GM12878 (cell line): ENCODE data around the gene NKIRAS1. TPM values are rescaled to one million over a fixed set of nuclear protein-coding genes. Genes with fewer than 3 reads are reported as not detected.

Experiments
- ATAC-seq: fragments of 200-7000 bp; cut with Tn5 transposase; 3 replicates; pipeline ENCODE4 v1.9.1; 2020; ENCODE audit warnings: mild to moderate bottlenecking, moderate library complexity
- BruUV-seq: library from RNA; stranded (reverse); fragments of 400-500 nt; replicated peaks from 2 replicates; lab custom pipeline; 2021; lab: Mats Ljungman, UMichigan
- CTCF ChIA-PET: fragments of 300-600 bp; sonication (Branson Sonifier 250); formaldehyde crosslinking; extraction: SDS; loops from one replicate; lab custom pipeline; 2021; ENCODE audit warnings: inconsistent platforms; lab: Yijun Ruan, JAX
- POLR2A ChIA-PET: fragments of 350-600 bp; formaldehyde crosslinking; extraction: SDS; loops from one replicate; lab custom pipeline; 2021; ENCODE audit warnings: inconsistent platforms; lab: Charles Lee
- RAD21 ChIA-PET: fragments of 300-600 bp; sonication (Branson Sonifier 250); formaldehyde crosslinking; loops from one replicate; lab custom pipeline; 2023; ENCODE audit warnings: antibody characterized with exemption; ENCODE audit not compliant: unreplicated experiment; lab: Charles Lee
- SMC1A ChIA-PET: fragments of 300-600 bp; sonication (Branson Sonifier 250); formaldehyde crosslinking; loops from one replicate; lab custom pipeline; 2023; ENCODE audit not compliant: unreplicated experiment, uncharacterized antibody; lab: Charles Lee
- DNase-seq: peaks from one replicate; pipeline ENCODE4 v3.0.0-alpha.2; 2011; ENCODE audit warnings: low read depth, low spot score
- FAIRE-seq: peaks from 3 replicates; lab custom pipeline; 2011; peaks lifted over from hg19 to GRCh38; lab: Jason Lieb, UNC
- H2AFZ ChIP-seq: 2 replicates; pipeline ENCODE4 v1.6.0; 2011; ENCODE audit warnings: low read depth, low read length, control low read depth; ENCODE audit not compliant: control insufficient read depth
- H3K27ac ChIP-seq: 2 replicates; pipeline ENCODE4 v1.5.1; 2011; ENCODE audit warnings: control low read depth; ENCODE audit not compliant: control insufficient read depth, insufficient read depth
- H3K27me3 ChIP-seq, 2 experiments: replicated peaks in 1 of 2; 2 replicates each; pipeline versions ENCODE4 v1.6.0 to v1.6.1; 2011; ENCODE audit warnings: low read length in 1 of 2; ENCODE audit not compliant: control insufficient read depth in 2 of 2, insufficient read depth in 2 of 2
- H3K36me3 ChIP-seq, 2 experiments: 2 replicates each; pipeline ENCODE4 v1.5.1; 2011; ENCODE audit warnings: low read length in 1 of 2; ENCODE audit not compliant: control insufficient read depth in 2 of 2, insufficient read depth in 2 of 2
- H3K4me1 ChIP-seq: 2 replicates; pipeline ENCODE4 v1.6.1; 2011; ENCODE audit warnings: mild to moderate bottlenecking, low read length, moderate library complexity, mixed read lengths; ENCODE audit not compliant: control insufficient read depth, insufficient read depth
- H3K4me2 ChIP-seq: 2 replicates; pipeline ENCODE4 v1.6.0; 2011; ENCODE audit warnings: control low read depth; ENCODE audit not compliant: control insufficient read depth, insufficient read depth
- H3K4me3 ChIP-seq: fragments of 200-600 bp; sonication (generic); 2 replicates; pipeline ENCODE4 v1.5.1; 2016
- H3K79me2 ChIP-seq: 2 replicates; pipeline ENCODE4 v1.6.0; 2011; ENCODE audit warnings: low read length; ENCODE audit not compliant: control insufficient read depth, insufficient read depth
- H3K9ac ChIP-seq: 2 replicates; pipeline ENCODE4 v1.8.0; 2011; ENCODE audit warnings: low read length, control low read depth, mixed read lengths; ENCODE audit not compliant: control insufficient read depth, insufficient read depth
- H3K9me3 ChIP-seq: replicated peaks from 3 replicates; pipeline ENCODE4 v1.5.1; 2011; ENCODE audit warnings: mild to moderate bottlenecking, low read length; ENCODE audit not compliant: control insufficient read depth, insufficient read depth
- H4K20me1 ChIP-seq: 2 replicates; pipeline ENCODE4 v1.6.0; 2011; ENCODE audit not compliant: control insufficient read depth, insufficient read depth
- CBX3 ChIP-seq: fragments of 200-600 bp; sonication (generic); IDR thresholded peaks from 2 replicates; pipeline ENCODE4 v1.6.1; 2016; ENCODE audit warnings: low read depth, borderline replicate concordance
- CHD4 ChIP-seq: fragments of 200-600 bp; sonication (generic); IDR thresholded peaks from 2 replicates; pipeline ENCODE4 v1.6.1; 2016; ENCODE audit warnings: mild to moderate bottlenecking
- EED ChIP-seq: sonication (generic); IDR thresholded peaks from 2 replicates; pipeline ENCODE4 v1.6.1; 2016; ENCODE audit warnings: antibody characterized with exemption, low read depth
- HSF1 ChIP-seq: fragments of 150-350 bp; IDR thresholded peaks from 2 replicates; pipeline ENCODE4 v1.6.1; 2014; ENCODE audit warnings: mild to moderate bottlenecking, low read depth, low read length
- IKZF1 ChIP-seq: fragments of 450-650 bp; conservative IDR thresholded peaks from 2 replicates; pipeline ENCODE4 v1.6.1; 2017; ENCODE audit warnings: antibody characterized with exemption, mild to moderate bottlenecking
- IRF3 ChIP-seq: fragments of 450-650 bp; IDR thresholded peaks from 2 replicates; pipeline ENCODE4 v1.6.1; 2014; ENCODE audit warnings: mild to moderate bottlenecking
- KAT2A ChIP-seq: conservative IDR thresholded peaks from 2 replicates; pipeline ENCODE4 v1.6.1; 2011; ENCODE audit warnings: low read depth, low read length; ENCODE audit not compliant: control insufficient read depth
- MYC ChIP-seq: IDR thresholded peaks from 2 replicates; pipeline ENCODE4 v1.6.1; 2011; ENCODE audit warnings: mild to moderate bottlenecking, low read length, moderate library complexity, inconsistent platforms; ENCODE audit not compliant: insufficient read depth, insufficient replicate concordance, insufficient read length, severe bottlenecking
- PAX5 ChIP-seq: IDR thresholded peaks from 2 replicates; pipeline ENCODE4 v1.6.1; 2011; ENCODE audit warnings: low read depth, low read length, borderline replicate concordance
- SIX5 ChIP-seq: IDR thresholded peaks from 2 replicates; pipeline ENCODE4 v1.6.1; 2011; ENCODE audit warnings: mild to moderate bottlenecking, low read depth, low read length, moderate library complexity; ENCODE audit not compliant: severe bottlenecking
- SUZ12 ChIP-seq: fragments of 200-600 bp; sonication (generic); IDR thresholded peaks from one replicate; pipeline ENCODE4 v1.6.1; 2018; ENCODE audit warnings: antibody characterized with exemption, mild to moderate bottlenecking; ENCODE audit not compliant: unreplicated experiment
- USF1 ChIP-seq: IDR thresholded peaks from 2 replicates; pipeline ENCODE4 v1.6.1; 2011; ENCODE audit warnings: borderline replicate concordance, low read depth, mild to moderate bottlenecking, moderate library complexity, mixed read lengths, low read length; ENCODE audit not compliant: insufficient read depth; ENCODE audit errors: extremely low read length
- ZBED1 ChIP-seq: IDR thresholded peaks from 2 replicates; pipeline ENCODE4 v1.6.1; 2016; ENCODE audit warnings: borderline replicate concordance
- ZNF207 ChIP-seq: fragments of 450-650 bp; IDR thresholded peaks from 2 replicates; pipeline ENCODE4 v1.6.1; 2014; ENCODE audit warnings: antibody characterized with exemption, mild to moderate bottlenecking, borderline replicate concordance
- ZNF24 ChIP-seq: fragments of 450-650 bp; IDR thresholded peaks from 2 replicates; pipeline ENCODE4 v1.6.1; 2017; ENCODE audit warnings: antibody characterized with exemption, mild to moderate bottlenecking
- ZNF274 ChIP-seq: IDR thresholded peaks from one replicate; pipeline ENCODE4 v1.8.0; 2011; ENCODE audit not compliant: insufficient read length, insufficient read depth
- WGBS: methylation state at CpG from one replicate; pipeline ENCODE4 v1.1.6; 2016; ENCODE audit warnings: low lambda C conversion rate; ENCODE audit not compliant: insufficient replicate concordance, insufficient coverage; ENCODE audit errors: missing lambda C conversion rate; 5-methylcytosine and 5-hydroxymethylcytosine counted together
- in situ Hi-C: fragments of 300-500 bp; cut with MboI; formaldehyde crosslinking; loops from 9 replicates; pipeline ENCODE4 v1.14.3; 2018; ENCODE audit warnings: mixed read lengths
- intact Hi-C: fragments of 100-400 bp; cut with micrococcal nuclease; formaldehyde crosslinking; loops from one replicate; pipeline ENCODE4 v1.14.2; 2022; ENCODE audit not compliant: unreplicated experiment
- polyA plus RNA-seq, 11 experiments: library from polyadenylated mRNA; depleted of rRNA in 4 of 11; unstranded in 6 of 11; stranded (reverse) in 5 of 11; fragments of >200 nt; fragmentation: Nextera tagmentation in 4 of 11; fragmentation: Illumina TruSeq in 1 of 11; extraction: Ambion mirVana in 4 of 11; extraction: Trizol in 1 of 11; gene quantifications; 1 replicate in 1 of 11; 2 replicates in 10 of 11; pipeline versions ENCODE4 v1.2.1 to v1.2.3, GENCODE V29; 2011 to 2016; ENCODE audit warnings: inconsistent platforms in 2 of 11, missing spikeins in 2 of 11, low read depth in 1 of 11
- total RNA-seq, 4 experiments: library from RNA; depleted of rRNA in 3 of 4; stranded (reverse); fragments of >200 nt in 3 of 4; fragmentation: Illumina TruSeq in 1 of 4; extraction: Trizol in 1 of 4; gene quantifications; 2 replicates each; pipeline versions ENCODE4 v1.2.1 to v1.2.3, GENCODE V29; 2013 to 2021
- TF ChIP-seq, protein P1 (sequence below): fragments of 450-650 bp; IDR thresholded peaks from 2 replicates; pipeline ENCODE4 v1.6.1; 2017; ENCODE audit warnings: mild to moderate bottlenecking
- TF ChIP-seq, protein P2 (sequence below): fragments of 450-650 bp; IDR thresholded peaks from 2 replicates; pipeline ENCODE4 v1.6.1; 2017; ENCODE audit warnings: low read depth, mild to moderate bottlenecking, moderate library complexity

NKIRAS1 gene
- total and polyA plus RNA-seq, 10 of the 15 experiments (the other 5 are each of a cell fraction or from before 2014, with no cell fraction given) = 7.1 to 17.9 (median 10.9) TPM

DNA sequence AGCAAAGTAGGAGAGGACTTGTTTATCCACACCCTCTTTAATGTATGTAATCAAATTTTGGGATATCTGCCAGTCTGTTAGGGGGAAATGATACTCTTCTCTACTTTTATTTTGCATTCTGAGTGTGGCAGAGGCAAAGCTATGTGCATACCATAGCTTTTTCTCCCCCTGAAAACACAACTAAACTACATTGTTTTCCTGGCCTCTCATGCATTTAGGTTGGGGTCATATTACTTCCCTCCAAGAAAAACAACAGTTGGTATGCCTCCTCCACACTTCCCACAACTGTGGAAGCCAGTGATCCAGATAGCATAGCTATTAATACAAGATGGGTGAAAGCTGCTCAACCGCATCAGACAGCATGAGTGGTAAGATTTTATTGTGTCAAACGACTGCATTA, 7.0 kb upstream of the NKIRAS1 start:
- CTCF ChIA-PET = interaction anchor here (1.0 to 2.5 kb wide), 6 partner anchors 8 to 164 kb away, joined by 3 to 8 read pairs (median 4); no protein-coding TSS in a partner anchor
- Histone ChIP-seq H3K27me3 (no peaks in the 10 kb centered on the region), H3K4me2 (no peak overlapping the region), H3K36me3 (peaks cover 0 to 19% of the 10 kb centered on the region in 2 experiments; a peak in 2 of 4 replicates), H3K4me3 (no peak overlapping the region), H3K4me1 (no peaks in the 10 kb centered on the region; the same call in 1 of the 2 replicates), H3K9me3 (no peaks in the 10 kb centered on the region), H3K9ac (no peak overlapping the region), H2AFZ (no peak overlapping the region), H4K20me1 (no peaks in the 10 kb centered on the region; the same call in 1 of the 2 replicates), H3K79me2 (peaks cover 8% of the 10 kb centered on the region), H3K27ac (no peak overlapping the region)
- ATAC-seq (no peak), FAIRE-seq (no peak), DNase-seq (no peak)
- BruUV-seq = no TSS peak
- SMC1A ChIA-PET = interaction anchor here (1.2 to 1.3 kb wide), 4 partner anchors 9 to 27 kb away, joined by 3 to 5 read pairs (median 4); no protein-coding TSS in a partner anchor
- POLR2A ChIA-PET = interaction anchor here (1.1 to 1.2 kb wide), 2 partner anchors 16 to 93 kb away, joined by 3 to 4 read pairs; no protein-coding TSS in a partner anchor
- intact Hi-C loops = no loop called here
- in situ Hi-C loops = no loop called here
- RAD21 ChIA-PET = interaction anchor here (1.2 to 1.9 kb wide), 2 partner anchors 35 to 56 kb away, joined by 3 to 6 read pairs; no protein-coding TSS in a partner anchor
- TF ChIP-seq ZNF274 (no peak), ZNF207 (no peak), PAX5 (no peak), CHD4 (no peak), CBX3 (no peak), ZBED1 (no peak), IRF3 (no peak), ZNF24 (no peak), SUZ12 (no peak), IKZF1 (no peak), USF1 (no peak), MYC (no peak), HSF1 (no peak), EED (no peak), SIX5 (no peak), KAT2A (no peak)
- TF ChIP-seq, protein P1, sequence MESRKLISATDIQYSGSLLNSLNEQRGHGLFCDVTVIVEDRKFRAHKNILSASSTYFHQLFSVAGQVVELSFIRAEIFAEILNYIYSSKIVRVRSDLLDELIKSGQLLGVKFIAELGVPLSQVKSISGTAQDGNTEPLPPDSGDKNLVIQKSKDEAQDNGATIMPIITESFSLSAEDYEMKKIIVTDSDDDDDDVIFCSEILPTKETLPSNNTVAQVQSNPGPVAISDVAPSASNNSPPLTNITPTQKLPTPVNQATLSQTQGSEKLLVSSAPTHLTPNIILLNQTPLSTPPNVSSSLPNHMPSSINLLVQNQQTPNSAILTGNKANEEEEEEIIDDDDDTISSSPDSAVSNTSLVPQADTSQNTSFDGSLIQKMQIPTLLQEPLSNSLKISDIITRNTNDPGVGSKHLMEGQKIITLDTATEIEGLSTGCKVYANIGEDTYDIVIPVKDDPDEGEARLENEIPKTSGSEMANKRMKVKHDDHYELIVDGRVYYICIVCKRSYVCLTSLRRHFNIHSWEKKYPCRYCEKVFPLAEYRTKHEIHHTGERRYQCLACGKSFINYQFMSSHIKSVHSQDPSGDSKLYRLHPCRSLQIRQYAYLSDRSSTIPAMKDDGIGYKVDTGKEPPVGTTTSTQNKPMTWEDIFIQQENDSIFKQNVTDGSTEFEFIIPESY = no peak
- TF ChIP-seq, protein P2, sequence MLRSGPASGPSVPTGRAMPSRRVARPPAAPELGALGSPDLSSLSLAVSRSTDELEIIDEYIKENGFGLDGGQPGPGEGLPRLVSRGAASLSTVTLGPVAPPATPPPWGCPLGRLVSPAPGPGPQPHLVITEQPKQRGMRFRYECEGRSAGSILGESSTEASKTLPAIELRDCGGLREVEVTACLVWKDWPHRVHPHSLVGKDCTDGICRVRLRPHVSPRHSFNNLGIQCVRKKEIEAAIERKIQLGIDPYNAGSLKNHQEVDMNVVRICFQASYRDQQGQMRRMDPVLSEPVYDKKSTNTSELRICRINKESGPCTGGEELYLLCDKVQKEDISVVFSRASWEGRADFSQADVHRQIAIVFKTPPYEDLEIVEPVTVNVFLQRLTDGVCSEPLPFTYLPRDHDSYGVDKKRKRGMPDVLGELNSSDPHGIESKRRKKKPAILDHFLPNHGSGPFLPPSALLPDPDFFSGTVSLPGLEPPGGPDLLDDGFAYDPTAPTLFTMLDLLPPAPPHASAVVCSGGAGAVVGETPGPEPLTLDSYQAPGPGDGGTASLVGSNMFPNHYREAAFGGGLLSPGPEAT = no peak
- 75% methylated on average over 2 of the region's 2 CpGs for WGBS
